Body of pancreas (tissue), 4 donors: ENCODE data around the gene ZNF581.

Experiments used
- POLR2A ChIP-seq, 3 donors: fragments of 450-650 bp; IDR thresholded peaks; one replicate each; pipeline ENCODE4 v1.6.1; 2016; ENCODE audit warnings: antibody characterized with exemption in 3 of 3, mild to moderate bottlenecking in 2 of 3
- TF ChIP-seq, protein P1 (sequence below), 7 experiments: fragments of 450-650 bp in 4 of 7; fragments of 200-600 bp in 3 of 7; sonication (generic) in 3 of 7; IDR thresholded peaks; one replicate each; pipeline ENCODE4 v1.5.1; 2016 to 2019; ENCODE audit warnings: antibody characterized with exemption in 7 of 7

DNA sequence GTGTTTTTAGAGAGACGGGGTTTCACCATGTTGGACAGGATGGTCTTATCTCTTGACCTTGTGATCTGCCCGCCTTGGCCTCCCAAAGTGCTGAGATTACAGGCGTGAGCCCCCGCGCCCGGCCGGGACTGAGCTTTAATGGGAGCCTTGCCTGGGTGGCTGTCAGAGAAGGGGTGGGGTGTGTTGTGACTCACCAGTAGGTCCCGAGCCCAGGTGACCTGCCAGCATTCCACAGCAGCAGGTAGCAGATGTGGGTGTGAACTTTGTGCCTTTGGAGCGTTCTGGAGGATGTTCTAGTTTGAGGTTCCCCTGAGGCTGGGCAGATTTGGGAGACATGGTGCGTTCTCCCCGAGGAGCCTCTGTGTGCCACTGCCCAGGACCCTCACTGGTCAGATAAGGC is 24.5 kb downstream of the ZNF581 start:
- TF ChIP-seq, protein P1, sequence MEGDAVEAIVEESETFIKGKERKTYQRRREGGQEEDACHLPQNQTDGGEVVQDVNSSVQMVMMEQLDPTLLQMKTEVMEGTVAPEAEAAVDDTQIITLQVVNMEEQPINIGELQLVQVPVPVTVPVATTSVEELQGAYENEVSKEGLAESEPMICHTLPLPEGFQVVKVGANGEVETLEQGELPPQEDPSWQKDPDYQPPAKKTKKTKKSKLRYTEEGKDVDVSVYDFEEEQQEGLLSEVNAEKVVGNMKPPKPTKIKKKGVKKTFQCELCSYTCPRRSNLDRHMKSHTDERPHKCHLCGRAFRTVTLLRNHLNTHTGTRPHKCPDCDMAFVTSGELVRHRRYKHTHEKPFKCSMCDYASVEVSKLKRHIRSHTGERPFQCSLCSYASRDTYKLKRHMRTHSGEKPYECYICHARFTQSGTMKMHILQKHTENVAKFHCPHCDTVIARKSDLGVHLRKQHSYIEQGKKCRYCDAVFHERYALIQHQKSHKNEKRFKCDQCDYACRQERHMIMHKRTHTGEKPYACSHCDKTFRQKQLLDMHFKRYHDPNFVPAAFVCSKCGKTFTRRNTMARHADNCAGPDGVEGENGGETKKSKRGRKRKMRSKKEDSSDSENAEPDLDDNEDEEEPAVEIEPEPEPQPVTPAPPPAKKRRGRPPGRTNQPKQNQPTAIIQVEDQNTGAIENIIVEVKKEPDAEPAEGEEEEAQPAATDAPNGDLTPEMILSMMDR (IDR thresholded peaks at IDR 0.05) = no peak
- TF ChIP-seq POLR2A (IDR thresholded peaks at IDR 0.05) = no peak
